HG02870 (cell line): ENCODE measurements around the gene RNF125.
A peak's percentile ranks its signal among the peaks of the same experiment; 100 is the strongest.
"Not testable (repeated sequence)": the region's sequence is repeated elsewhere in the genome, so short reads cannot be mapped to it uniquely, and the experiment has no call there.

ENCODE experiments used
- ATAC-seq: cut with Tn5 transposase; IDR thresholded peaks from one replicate; pipeline ENCODE4 v1.9.1; 2021; ENCODE audit warnings: mild to moderate bottlenecking, moderate library complexity; ENCODE audit not compliant: unreplicated experiment

Gene RNF125

DNA sequence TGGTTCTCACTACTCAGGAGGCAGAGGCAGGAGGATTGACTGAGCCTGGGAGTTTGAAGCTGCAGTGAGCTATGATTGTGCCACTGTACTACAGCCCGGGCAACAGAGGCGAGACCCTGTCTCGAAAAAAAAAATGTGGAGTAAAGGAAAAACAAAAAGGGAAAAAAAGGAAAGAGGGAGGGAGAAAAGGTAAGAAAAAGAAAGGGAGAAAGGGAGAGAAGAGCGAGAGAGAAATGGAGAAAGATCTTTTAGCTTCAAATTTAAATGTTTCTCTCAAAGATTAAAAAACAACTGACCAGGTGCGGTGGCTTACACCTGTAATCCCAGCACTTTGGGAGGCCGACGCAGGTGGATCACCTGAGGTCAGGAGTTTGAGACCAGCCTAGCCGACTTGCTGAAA lies 65.2 kb downstream of the RNF125 start:
- ATAC-seq = no peak

GRCh38 chr18:32086881-32087280 lies 68.3 kb downstream of the RNF125 start:
- ATAC-seq = no peak

- not testable (repeated sequence) for ATAC-seq
Measured at GRCh38 chr18:32090831-32091230, 72.2 kb downstream of the RNF125 start.

- ATAC-seq = no peak
Measured at GRCh38 chr18:32091325-32091723, 72.7 kb downstream of the RNF125 start.

GRCh38 chr18:32091724-32092421 lies 73.2 kb downstream of the RNF125 start, which contains the start of gene RNF138:
Gene RNF138 (plus strand): TSS chr18:32091874. CDS start chr18:32092777, 903 bp downstream.
- peak; percentile 50 for ATAC-seq

DNA sequence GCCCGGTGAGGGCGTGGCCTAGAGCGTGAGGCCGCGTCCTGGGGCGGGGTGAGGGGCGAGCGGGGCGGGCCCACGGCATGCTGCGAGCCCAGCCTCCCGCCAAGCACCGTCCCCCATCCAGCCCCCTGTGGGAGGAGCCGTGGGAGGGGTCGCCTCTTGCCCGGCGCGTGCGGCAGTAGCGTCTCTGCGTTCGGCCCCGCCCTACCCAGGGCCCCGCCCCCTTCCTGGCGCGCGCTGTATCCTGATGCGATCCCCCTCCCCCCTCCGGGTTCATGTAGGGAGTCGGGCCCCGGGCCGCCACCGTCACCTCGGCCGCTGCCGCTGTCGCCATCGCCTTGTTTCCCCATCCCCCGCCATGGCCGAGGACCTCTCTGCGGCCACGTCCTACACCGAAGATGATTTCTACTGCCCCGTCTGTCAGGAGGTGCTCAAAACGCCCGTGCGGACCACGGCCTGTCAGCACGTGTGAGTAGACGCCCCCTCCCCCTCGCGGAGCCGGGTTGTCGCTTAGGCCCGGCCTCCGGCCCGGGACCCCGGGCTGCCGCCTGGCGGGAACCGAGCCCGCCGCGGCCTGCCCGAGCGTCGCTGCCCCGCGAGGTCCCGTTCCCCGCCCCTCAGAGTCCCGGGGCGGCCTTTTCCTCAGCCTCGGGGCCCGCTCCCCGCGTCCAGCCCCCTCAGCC lies 73.9 kb downstream of the RNF125 start:
- ATAC-seq = peak; percentile 76

- ATAC-seq = peak; percentile 32
Measured at GRCh38 chr18:32093102-32093511, 74.5 kb downstream of the RNF125 start.

GRCh38 chr18:32093523-32093922 lies 74.9 kb downstream of the RNF125 start:
- no peak for ATAC-seq

DNA sequence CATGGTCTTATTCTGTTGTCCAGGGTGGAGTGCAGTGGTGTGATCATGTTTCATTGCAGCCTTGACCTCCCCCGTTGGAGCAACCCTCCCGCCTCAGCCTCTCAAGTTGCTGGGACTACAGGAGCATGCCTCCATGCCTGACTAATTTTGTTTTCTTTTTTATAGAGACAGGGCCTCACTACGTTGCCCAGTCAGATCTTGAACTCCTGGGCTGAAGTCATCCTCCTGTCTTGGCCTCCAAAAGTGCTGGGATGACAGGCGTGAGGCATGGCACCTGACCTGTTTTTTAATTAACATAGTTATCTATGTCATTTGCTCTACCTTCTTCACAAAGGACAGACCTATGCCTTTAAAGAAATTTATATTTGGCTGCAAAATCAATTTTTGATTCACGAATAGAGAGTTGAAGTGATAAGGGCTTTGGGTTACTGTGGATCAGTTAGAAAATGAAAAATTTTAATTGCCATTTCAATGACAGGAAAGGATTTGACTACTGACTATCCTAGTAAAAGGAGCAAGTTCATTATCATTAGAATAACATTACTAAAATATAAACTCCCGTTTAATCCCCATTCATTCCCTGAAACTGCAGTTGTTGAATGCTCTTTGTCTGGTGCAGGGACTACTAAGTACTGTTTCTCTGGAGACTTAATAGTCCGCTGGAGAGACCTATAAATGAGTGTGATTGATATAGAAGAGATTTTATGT lies 76.7 kb downstream of the RNF125 start:
- no peak for ATAC-seq

DNA sequence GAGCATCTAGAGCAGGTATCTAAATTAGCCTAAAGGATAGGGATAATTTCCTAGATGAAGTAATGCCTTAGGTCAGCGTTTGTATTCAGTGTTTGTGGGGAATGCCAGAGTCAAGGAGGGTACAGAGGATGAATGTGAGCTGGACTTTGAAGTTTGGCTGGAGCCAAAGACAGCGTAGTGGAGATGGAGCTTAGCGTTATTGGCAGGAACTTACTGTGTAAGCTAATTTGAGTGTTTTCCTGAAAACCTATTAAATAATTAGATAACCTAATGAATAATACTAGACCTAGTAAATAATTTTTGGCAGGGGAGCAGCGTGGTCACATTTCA lies 77.2 kb downstream of the RNF125 start:
- no peak for ATAC-seq

DNA sequence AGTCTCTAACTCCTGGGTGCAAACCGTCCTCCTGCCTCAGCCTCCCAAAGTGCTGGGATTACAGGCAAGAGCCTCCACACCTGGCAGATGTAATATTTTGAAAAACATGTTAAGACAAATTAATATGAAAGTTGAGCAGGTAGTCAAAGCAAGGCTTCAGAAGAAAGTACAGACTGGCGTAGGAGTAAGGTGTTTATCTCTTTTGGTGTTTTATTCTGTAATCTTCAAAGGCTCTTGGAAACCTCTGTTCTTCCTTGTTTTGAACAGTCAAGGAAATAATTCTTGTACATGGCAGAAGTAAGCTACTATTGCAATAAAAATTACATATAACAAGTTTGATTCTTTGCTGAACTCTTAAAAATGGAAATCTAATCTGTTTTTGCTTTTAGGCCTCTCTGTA lies 78.3 kb downstream of the RNF125 start:
- ATAC-seq = no peak

GRCh38 chr18:32104516-32104915 lies 85.9 kb downstream of the RNF125 start:
- no peak for ATAC-seq

DNA sequence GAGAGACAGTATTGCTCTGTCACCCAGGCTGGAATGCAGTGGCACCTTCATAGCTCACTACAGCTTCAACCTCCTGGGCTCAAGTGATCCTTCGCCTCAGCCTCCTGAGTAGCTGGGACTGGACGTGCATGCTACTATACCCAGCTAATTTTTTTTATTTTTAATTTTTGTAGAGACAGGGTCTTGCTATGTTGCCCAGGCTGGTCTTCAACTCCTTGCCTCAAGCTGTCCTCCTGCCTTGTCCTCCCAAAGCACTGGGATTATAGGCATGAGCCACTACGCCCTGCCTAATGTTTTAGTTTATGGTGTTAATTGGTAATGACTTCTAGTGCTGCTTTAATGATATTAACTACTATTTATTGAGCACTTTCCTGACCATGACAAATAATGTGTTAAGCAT lies 91.4 kb downstream of the RNF125 start:
- no peak for ATAC-seq

DNA sequence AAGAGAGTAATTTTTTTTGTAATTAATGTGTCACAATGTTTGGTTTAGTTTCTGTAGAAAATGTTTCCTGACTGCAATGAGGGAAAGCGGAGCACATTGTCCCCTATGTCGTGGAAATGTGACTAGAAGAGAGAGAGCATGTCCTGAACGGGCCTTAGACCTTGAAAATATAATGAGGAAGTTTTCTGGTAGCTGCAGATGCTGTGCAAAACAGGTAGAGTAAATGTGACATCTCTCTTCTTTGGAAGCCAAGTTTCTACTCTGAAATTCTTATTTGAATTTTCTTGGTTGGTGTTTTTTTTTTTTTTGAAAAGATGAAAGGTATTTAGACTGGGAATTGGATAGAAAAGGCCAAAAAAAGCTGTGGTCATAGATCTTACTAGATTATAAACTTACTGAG lies 93.1 kb downstream of the RNF125 start:
- ATAC-seq = no peak

DNA sequence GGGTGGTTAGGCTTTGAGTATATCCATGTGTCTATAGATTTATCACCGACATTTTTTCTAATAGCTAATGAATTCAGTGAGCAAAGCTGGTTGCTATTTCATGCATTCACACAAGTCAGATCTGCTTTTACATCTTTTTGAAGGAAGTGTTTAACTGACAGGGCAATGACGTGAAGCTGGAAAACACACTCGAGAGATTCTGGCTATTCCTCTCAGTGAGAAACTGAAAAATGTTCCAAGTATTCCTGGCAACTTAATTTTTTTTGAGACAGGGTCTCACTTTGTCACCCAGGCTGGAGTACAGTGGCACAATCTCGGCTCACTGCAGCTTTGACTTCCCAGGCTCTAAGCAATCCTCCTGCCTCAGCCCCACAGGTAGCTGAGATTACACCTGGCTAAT lies 94.2 kb downstream of the RNF125 start:
- no peak for ATAC-seq

- no peak for ATAC-seq
Measured at GRCh38 chr18:32114293-32114942, 95.8 kb downstream of the RNF125 start.

DNA sequence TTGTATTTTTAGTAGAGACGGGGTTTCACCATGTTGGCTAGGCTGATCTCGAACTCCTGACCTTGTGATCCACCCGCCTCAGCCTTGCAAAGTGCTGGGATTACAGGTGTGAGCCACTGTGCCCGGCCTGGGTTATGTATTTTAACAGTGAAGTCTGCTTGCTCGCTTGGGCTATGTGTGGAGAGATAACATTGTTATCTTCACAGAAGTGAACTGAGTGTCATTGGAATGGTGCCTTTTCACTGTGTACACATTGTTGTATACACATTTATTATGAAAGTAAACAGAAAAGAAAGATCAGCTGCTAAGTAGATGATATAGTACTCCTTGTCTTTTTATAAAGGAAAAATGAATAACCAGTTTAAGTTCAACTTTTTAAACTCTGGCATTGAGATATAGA lies 103.4 kb downstream of the RNF125 start:
- no peak for ATAC-seq
